ENCODE measurements around the gene AGTPBP1.

The AGTPBP1 gene

GRCh38 chr9:85716031-85716877 is 25.5 kb downstream of the AGTPBP1 start:
- DNase-seq, result no peak

- no peak for DNase-seq
These were observed 26.2 kb downstream of the AGTPBP1 start for GRCh38 chr9:85715587-85715986.

- DNase-seq, result no peak
These were observed 27.9 kb downstream of the AGTPBP1 start for GRCh38 chr9:85713897-85714296.

GRCh38 chr9:85704744-85705143 is 37.0 kb downstream of the AGTPBP1 start:
- no peak for DNase-seq

GRCh38 chr9:85703398-85703797 is 38.4 kb downstream of the AGTPBP1 start:
- DNase-seq, result no peak

- DNase-seq, result no peak
These were observed 38.9 kb downstream of the AGTPBP1 start for GRCh38 chr9:85702726-85703289.

GRCh38 chr9:85702191-85702590 is 39.6 kb downstream of the AGTPBP1 start:
- no peak for DNase-seq

- DNase-seq, result no peak
These were observed 41.4 kb downstream of the AGTPBP1 start for GRCh38 chr9:85700330-85700729.

- no peak for DNase-seq
These were observed 53.4 kb downstream of the AGTPBP1 start for GRCh38 chr9:85688361-85688760.

- DNase-seq, result no peak
These were observed 56.7 kb downstream of the AGTPBP1 start for GRCh38 chr9:85685081-85685480.

GRCh38 chr9:85676790-85677189 is 65.0 kb downstream of the AGTPBP1 start:
- DNase-seq, result no peak

- no peak for DNase-seq
These were observed 74.4 kb downstream of the AGTPBP1 start for GRCh38 chr9:85667374-85667773.

GRCh38 chr9:85666086-85666485 is 75.7 kb downstream of the AGTPBP1 start:
- no peak for DNase-seq

- no peak for DNase-seq
These were observed 79.2 kb downstream of the AGTPBP1 start for GRCh38 chr9:85662573-85662972.

- DNase-seq, result no peak
These were observed 83.0 kb downstream of the AGTPBP1 start for GRCh38 chr9:85658716-85659115.

GRCh38 chr9:85653153-85653552 is 88.6 kb downstream of the AGTPBP1 start:
- no peak for DNase-seq

- no peak for DNase-seq
These were observed 94.2 kb downstream of the AGTPBP1 start for GRCh38 chr9:85647571-85647970.

- no peak for DNase-seq
These were observed 95.7 kb downstream of the AGTPBP1 start for GRCh38 chr9:85645909-85646627.

GRCh38 chr9:85640425-85640824 is 101.3 kb downstream of the AGTPBP1 start:
- DNase-seq, result no peak

- DNase-seq, result no peak
These were observed 102.0 kb downstream of the AGTPBP1 start for GRCh38 chr9:85639675-85640186.

GRCh38 chr9:85631809-85632208 is 109.9 kb downstream of the AGTPBP1 start:
- no peak for DNase-seq

- no peak for DNase-seq
These were observed 111.1 kb downstream of the AGTPBP1 start for GRCh38 chr9:85630676-85631075.

GRCh38 chr9:85617141-85617670 is 124.5 kb downstream of the AGTPBP1 start:
- DNase-seq, result no peak
